K562 (cell line): ENCODE results near the gene E2F2. TPM values are rescaled to one million over a fixed set of nuclear protein-coding genes. Genes with fewer than 3 reads are reported as not detected.
A peak's percentile ranks its signal among the peaks of the same experiment; 100 is the strongest.

ENCODE experiments used
- ATAC-seq: fragments of 200-7000 bp; cut with Tn5 transposase; 3 replicates; pipeline ENCODE4 v1.9.1; 2020; ENCODE audit warnings: moderate library complexity
- BruUV-seq: library from RNA; stranded (reverse); fragments of 400-500 nt; replicated peaks from 2 replicates; lab custom pipeline; 2021; lab: Mats Ljungman, UMichigan
- CTCF ChIA-PET: fragments of 300-600 bp; formaldehyde crosslinking; extraction: SDS; loops from one replicate; lab custom pipeline; 2021; ENCODE audit warnings: low intra/inter-chr PET ratio; lab: Yijun Ruan, JAX
- POLR2A ChIA-PET: fragments of 300-600, 350-650 bp; sonication (Branson Sonifier 250); formaldehyde crosslinking; extraction: SDS; loops from one replicate; lab custom pipeline; 2021; ENCODE audit warnings: antibody characterized with exemption, inconsistent platforms; lab: Yijun Ruan, JAX
- DNase-seq, 4 experiments: peaks; one replicate each; pipeline versions ENCODE4 v3.0.0 to v3.0.0-alpha.2; 2011 to 2018; ENCODE audit warnings: low spot score in 3 of 4, mixed read lengths in 3 of 4; ENCODE audit errors: extremely low read depth in 1 of 4
- FAIRE-seq: peaks from 2 replicates; lab custom pipeline; 2011; peaks lifted over from hg19 to GRCh38; lab: Jason Lieb, UNC
- H2AFZ ChIP-seq: 2 replicates; pipeline ENCODE4 v1.6.0; 2011; ENCODE audit warnings: low read depth, low read length, control low read depth, inconsistent platforms
- H3K27ac ChIP-seq: fragments of 200-600 bp; 3 replicates; pipeline ENCODE4 v1.8.0; 2011; ENCODE audit warnings: low read depth, mild to moderate bottlenecking, control low read depth, inconsistent platforms, low read length, moderate library complexity, mixed read lengths; ENCODE audit errors: extremely low read depth
- H3K27me3 ChIP-seq, 2 experiments: fragments of 300-600 bp in 1 of 2; 2 replicates in 1 of 2; 3 replicates in 1 of 2; pipeline versions ENCODE4 v1.6.0 to v1.8.0; 2011; ENCODE audit warnings: inconsistent platforms in 2 of 2, low read length in 2 of 2, mild to moderate bottlenecking in 1 of 2, mixed read lengths in 1 of 2, moderate library complexity in 1 of 2; ENCODE audit not compliant: control insufficient read depth in 2 of 2, insufficient read depth in 2 of 2
- H3K36me3 ChIP-seq: fragments of 300-600 bp; 3 replicates; pipeline ENCODE4 v1.8.0; 2011; ENCODE audit warnings: mild to moderate bottlenecking, low read length, inconsistent platforms; ENCODE audit not compliant: control insufficient read depth, insufficient read depth
- H3K4me1 ChIP-seq, 2 experiments: fragments of 200-600 bp in 1 of 2; replicated peaks in 1 of 2; 2 replicates in 1 of 2; 3 replicates in 1 of 2; pipeline versions ENCODE4 v1.5.1 to v1.8.0; 2011; ENCODE audit warnings: inconsistent platforms in 2 of 2, low read length in 2 of 2, mild to moderate bottlenecking in 1 of 2, mixed read lengths in 1 of 2, moderate library complexity in 1 of 2; ENCODE audit not compliant: control insufficient read depth in 2 of 2, insufficient read depth in 2 of 2
- H3K4me2 ChIP-seq: 2 replicates; pipeline ENCODE4 v1.6.1; 2011; ENCODE audit warnings: low read length, control low read depth, inconsistent platforms, mixed read lengths; ENCODE audit not compliant: insufficient read depth
- H3K4me3 ChIP-seq: fragments of 200-600 bp; sonication (generic), shearing (Covaris generic); 2 replicates; pipeline ENCODE4 v1.5.1; 2016; ENCODE audit warnings: control low read depth, inconsistent platforms
- H3K79me2 ChIP-seq: fragments of 200-600 bp; 3 replicates; pipeline ENCODE4 v1.8.0; 2011; ENCODE audit warnings: low read length, inconsistent platforms; ENCODE audit not compliant: control insufficient read depth, insufficient read depth
- H3K9ac ChIP-seq, 2 experiments: 2 replicates each; pipeline versions ENCODE4 v1.6.0 to v1.6.1; 2011; ENCODE audit warnings: low read depth in 2 of 2, low read length in 2 of 2, control low read depth in 1 of 2, inconsistent platforms in 1 of 2, mild to moderate bottlenecking in 1 of 2, mixed read lengths in 1 of 2; ENCODE audit not compliant: insufficient read depth in 1 of 2
- H3K9me1 ChIP-seq: one replicate; pipeline ENCODE4 v1.6.0; 2011; ENCODE audit warnings: inconsistent platforms, mild to moderate bottlenecking, low read length, moderate library complexity; ENCODE audit not compliant: control insufficient read depth, insufficient read depth
- H3K9me3 ChIP-seq: replicated peaks from 2 replicates; pipeline ENCODE4 v1.5.1; 2011; ENCODE audit warnings: low read depth, low read length, inconsistent platforms; ENCODE audit not compliant: control insufficient read depth, insufficient read depth
- H4K20me1 ChIP-seq: replicated peaks from 2 replicates; pipeline ENCODE4 v1.6.1; 2011; ENCODE audit warnings: low read length, inconsistent platforms, mixed read lengths; ENCODE audit not compliant: control insufficient read depth, insufficient read depth
- CBX2 ChIP-seq: fragments of 200-600 bp; sonication (generic); IDR thresholded peaks from one replicate; pipeline ENCODE4 v1.6.1; 2012; ENCODE audit warnings: mild to moderate bottlenecking, low read length, inconsistent platforms; ENCODE audit not compliant: insufficient read depth, poor library complexity, severe bottlenecking
- CSDE1 ChIP-seq, 2 experiments: fragments of 450-650 bp; IDR thresholded peaks; 2 replicates each; pipeline ENCODE4 v1.6.1; 2016; ENCODE audit warnings: mild to moderate bottlenecking in 1 of 2
- MAFF ChIP-seq: IDR thresholded peaks from 2 replicates; pipeline ENCODE4 v1.6.1; 2012; ENCODE audit warnings: low read length, improper control_type of control experiment
- NFIX ChIP-seq: fragments of 250-450 bp; sonication (Bioruptor Pico); IDR thresholded peaks from 2 replicates; pipeline ENCODE4 v1.4.0; 2020; ENCODE audit warnings: low read depth, mild to moderate bottlenecking, moderate library complexity
- PATZ1 ChIP-seq: fragments of 250-450 bp; sonication (Bioruptor Pico); IDR thresholded peaks from 2 replicates; pipeline ENCODE4 v1.5.0; 2020; ENCODE audit warnings: mild to moderate bottlenecking, borderline replicate concordance
- POLR2A ChIP-seq: fragments of 450-650 bp; conservative IDR thresholded peaks from 2 replicates; pipeline ENCODE4 v1.6.1; 2016
- RBM15 ChIP-seq: fragments of 200-400 bp; formaldehyde crosslinking; IDR thresholded peaks from 2 replicates; pipeline ENCODE4 v1.6.1; 2018; ENCODE audit warnings: mild to moderate bottlenecking, low read length, moderate library complexity; ENCODE audit not compliant: insufficient read depth
- RCOR1 ChIP-seq, 2 experiments: IDR thresholded peaks; 2 replicates each; pipeline ENCODE4 v1.6.1; 2012; ENCODE audit warnings: low read depth in 2 of 2, low read length in 2 of 2, borderline replicate concordance in 1 of 2, improper control_type of control experiment in 1 of 2
- RREB1 ChIP-seq: fragments of 250-450 bp; sonication (Bioruptor Pico); IDR thresholded peaks from 2 replicates; pipeline ENCODE4 v1.4.0; 2020
- SMARCA5 ChIP-seq: fragments of 450-650 bp; IDR thresholded peaks from 2 replicates; pipeline ENCODE4 v1.6.1; 2016
- SRSF3 ChIP-seq: fragments of 200-400 bp; formaldehyde crosslinking; IDR thresholded peaks from 2 replicates; pipeline ENCODE4 v1.6.1; 2016; ENCODE audit warnings: mild to moderate bottlenecking, low read length, moderate library complexity; ENCODE audit not compliant: insufficient read depth
- TAF7 ChIP-seq: fragments of 450-650 bp; IDR thresholded peaks from 2 replicates; pipeline ENCODE4 v1.6.1; 2016; ENCODE audit warnings: missing genetic modification characterization, missing compliant biosample characterization
- ZNF347 ChIP-seq: fragments of 450-650 bp; formaldehyde crosslinking; IDR thresholded peaks from 2 replicates; pipeline ENCODE4 v1.4.0; 2020; ENCODE audit warnings: low read depth, mild to moderate bottlenecking, moderate library complexity
- ZNF695 ChIP-seq: fragments of 450-650 bp; formaldehyde crosslinking; IDR thresholded peaks from 2 replicates; pipeline ENCODE4 v1.4.0; 2020; ENCODE audit warnings: mild to moderate bottlenecking, moderate library complexity
- ZNF717 ChIP-seq: fragments of 250-450 bp; sonication (Bioruptor Pico); IDR thresholded peaks from 2 replicates; pipeline ENCODE4 v1.5.0; 2021
- WGBS: fragments of 100-300 bp; shearing (Covaris generic); methylation state at CpG from one replicate; pipeline ENCODE4 v1.1.6; 2016; ENCODE audit warnings: low coverage, mixed read lengths; ENCODE audit not compliant: insufficient coverage; ENCODE audit errors: missing lambda C conversion rate; 5-methylcytosine and 5-hydroxymethylcytosine counted together
- in situ Hi-C: fragments of 300-500 bp; cut with MboI; formaldehyde crosslinking; loops from 4 replicates; pipeline ENCODE4 v1.15.0; 2018; ENCODE audit warnings: inconsistent platforms, mixed read lengths
- intact Hi-C: fragments of 100-400 bp; cut with micrococcal nuclease; formaldehyde crosslinking; loops from 2 replicates; pipeline ENCODE4 v1.14.2; 2022
- polyA plus RNA-seq, 8 experiments: library from polyadenylated mRNA; depleted of rRNA in 4 of 8; stranded (reverse) in 5 of 8; unstranded in 3 of 8; fragments of >200 nt; fragmentation: Nextera tagmentation in 2 of 8; fragmentation: Illumina TruSeq in 1 of 8; extraction: Ambion mirVana in 2 of 8; extraction: Trizol in 1 of 8; gene quantifications; 2 replicates each; pipeline versions ENCODE4 v1.2.1 to v1.2.3, GENCODE V29; 2011 to 2014; ENCODE audit warnings: inconsistent platforms in 1 of 8, missing spikeins in 1 of 8
- total RNA-seq, 7 experiments: library from RNA; depleted of rRNA in 6 of 7; stranded (reverse); fragments of >200 nt in 6 of 7; fragmentation: Illumina TruSeq in 2 of 7; extraction: Trizol in 2 of 7; gene quantifications; 2 replicates each; pipeline versions ENCODE4 v1.2.1 to v1.2.3, GENCODE V29; 2011 to 2021; ENCODE audit warnings: low replicate concordance in 1 of 7

Gene E2F2
- total and polyA plus RNA-seq, 9 of the 15 experiments (the other 6 are each of a cell fraction or from before 2014, with no cell fraction given) = 3.1 to 25.3 (median 11.4) TPM

GRCh38 chr1:23524716-23525401 lies 6.2 kb downstream of the E2F2 start (continued):
- TF ChIP-seq CBX2 (no peak), TAF7 (tag) (no peak), CSDE1 (IDR thresholded peaks at IDR 0.05) (no peak), POLR2A (no peak), ZNF347 (CRISPR knock-in tag) (no peak), ZNF717 (CRISPR knock-in tag) (no peak), SMARCA5 (no peak), ZNF695 (CRISPR knock-in tag) (no peak)

- H3K27me3 ChIP-seq = no peaks in the 10 kb centered on the region
- intact Hi-C loops (no loop called here), in situ Hi-C loops (no loop called here)
- no peak overlapping the region for H3K4me3 ChIP-seq
- peaks cover 19% of the 10 kb centered on the region for H3K9me1 ChIP-seq
- no peaks in the 10 kb centered on the region for H3K9me3 ChIP-seq
- H3K9ac ChIP-seq = peak overlapping the region in 1 of 2 experiments; percentile 37; a peak in 1 of 4 replicates
- no peak overlapping the region for H2AFZ ChIP-seq
- peaks cover 34 to 39% of the 10 kb centered on the region in 2 experiments for H3K4me1 ChIP-seq
- H3K4me2 ChIP-seq = no peak overlapping the region
- no peak overlapping the region for H3K27ac ChIP-seq
- peaks cover 73% of the 10 kb centered on the region for H3K36me3 ChIP-seq
- no peak for DNase-seq
- peaks cover 47% of the 10 kb centered on the region for H3K79me2 ChIP-seq
- no peak for ATAC-seq
- no peak for FAIRE-seq
- POLR2A ChIA-PET = interaction anchor here (0.6 to 7.0 kb wide), 9 partner anchors 8 to 449 kb away, joined by 3 to 65 read pairs (median 4); partner anchors contain the start of gene RPL11
- H4K20me1 ChIP-seq = peaks cover 31% of the 10 kb centered on the region
- 85% methylated on average over 3 of the region's 3 CpGs for WGBS
- no TSS peak for BruUV-seq
- CTCF ChIA-PET = no interaction called here
- TF ChIP-seq NFIX (CRISPR knock-in tag) (no peak), SRSF3 (no peak), RREB1 (no peak), MAFF (no peak), PATZ1 (CRISPR knock-in tag) (no peak), RCOR1 (IDR thresholded peaks at IDR 0.05; ENCODE audit: borderline replicate concordance in 1 of 2, low read depth in 2 of 2, low read length in 2 of 2) (no peak), RBM15 (no peak)
Observed at GRCh38 chr1:23524163-23524562, 6.9 kb downstream of the E2F2 start.
